MG63 (cell line): ENCODE measurements around the gene CBX3. TPM values are rescaled to one million over a fixed set of nuclear protein-coding genes. Genes with fewer than 3 reads are reported as not detected.
"Not testable (repeated sequence)": the region's sequence is repeated elsewhere in the genome, so short reads cannot be mapped to it uniquely, and the experiment has no call there.

Source experiments
- DNase-seq: peaks from one replicate; pipeline ENCODE4 v3.0.0-alpha.2; 2020
- H3K27me3 ChIP-seq: fragments of 250-450 bp; sonication (Bioruptor Pico); 2 replicates; pipeline ENCODE4 v1.5.1; 2020; ENCODE audit warnings: mild to moderate bottlenecking, moderate library complexity
- H3K36me3 ChIP-seq: fragments of 250-450 bp; sonication (Bioruptor Pico); 2 replicates; pipeline ENCODE4 v1.5.1; 2020; ENCODE audit warnings: mild to moderate bottlenecking, moderate library complexity
- H3K4me3 ChIP-seq: fragments of 250-450 bp; sonication (Bioruptor Pico); 2 replicates; pipeline ENCODE4 v1.5.1; 2020; ENCODE audit warnings: mild to moderate bottlenecking, moderate library complexity
- H3K9me3 ChIP-seq: fragments of 250-450 bp; sonication (Bioruptor Pico); 2 replicates; pipeline ENCODE4 v1.5.1; 2020; ENCODE audit warnings: mild to moderate bottlenecking, moderate library complexity
- total RNA-seq: library from RNA; depleted of rRNA; stranded (reverse); fragments of >200 nt; shearing (Covaris generic); gene quantifications from 2 replicates; pipeline ENCODE4 v1.2.3, GENCODE V29; 2014; ENCODE audit warnings: low replicate concordance; rRNA removed

CBX3 gene
- total RNA-seq = 293 and 407 TPM in 2 replicates

DNA sequence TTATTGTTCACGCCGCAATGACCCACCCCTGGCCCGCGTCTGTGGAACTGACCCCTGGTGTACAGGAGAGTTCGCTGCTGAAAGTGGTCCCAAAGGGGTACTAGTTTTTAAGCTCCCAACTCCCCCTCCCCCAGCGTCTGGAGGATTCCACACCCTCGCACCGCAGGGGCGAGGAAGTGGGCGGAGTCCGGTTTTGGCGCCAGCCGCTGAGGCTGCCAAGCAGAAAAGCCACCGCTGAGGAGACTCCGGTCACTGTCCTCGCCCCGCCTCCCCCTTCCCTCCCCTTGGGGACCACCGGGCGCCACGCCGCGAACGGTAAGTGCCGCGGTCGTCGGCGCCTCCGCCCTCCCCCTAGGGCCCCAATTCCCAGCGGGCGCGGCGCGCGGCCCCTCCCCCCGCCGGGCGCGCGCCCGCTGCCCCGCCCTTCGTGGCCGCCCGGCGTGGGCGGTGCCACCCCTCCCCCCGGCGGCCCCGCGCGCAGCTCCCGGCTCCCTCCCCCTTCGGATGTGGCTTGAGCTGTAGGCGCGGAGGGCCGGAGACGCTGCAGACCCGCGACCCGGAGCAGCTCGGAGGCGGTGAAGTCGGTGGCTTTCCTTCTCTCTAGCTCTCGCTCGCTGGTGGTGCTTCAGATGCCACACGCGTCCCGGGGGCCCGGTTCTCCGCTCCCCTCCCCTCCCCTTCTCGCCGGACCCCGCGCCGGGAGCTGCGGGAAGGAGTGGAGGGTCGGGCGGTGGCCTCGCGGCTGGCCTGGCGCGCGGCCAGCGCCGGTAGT is at the start of gene CBX3:
Gene CBX3 (plus strand): TSS at position 499 of the 772 bp plus-strand sequence. CDS start 1,254 bp downstream, outside the sequence.
- peak within 1 kb of the TSS; percentile 99 for H3K4me3 ChIP-seq
- H3K36me3 ChIP-seq = peaks cover 80% of the 10 kb centered on the region
- DNase-seq = peak; percentile 94
- H3K27me3 ChIP-seq = no peaks in the 10 kb centered on the region
- H3K9me3 ChIP-seq = no peaks in the 10 kb centered on the region

DNA sequence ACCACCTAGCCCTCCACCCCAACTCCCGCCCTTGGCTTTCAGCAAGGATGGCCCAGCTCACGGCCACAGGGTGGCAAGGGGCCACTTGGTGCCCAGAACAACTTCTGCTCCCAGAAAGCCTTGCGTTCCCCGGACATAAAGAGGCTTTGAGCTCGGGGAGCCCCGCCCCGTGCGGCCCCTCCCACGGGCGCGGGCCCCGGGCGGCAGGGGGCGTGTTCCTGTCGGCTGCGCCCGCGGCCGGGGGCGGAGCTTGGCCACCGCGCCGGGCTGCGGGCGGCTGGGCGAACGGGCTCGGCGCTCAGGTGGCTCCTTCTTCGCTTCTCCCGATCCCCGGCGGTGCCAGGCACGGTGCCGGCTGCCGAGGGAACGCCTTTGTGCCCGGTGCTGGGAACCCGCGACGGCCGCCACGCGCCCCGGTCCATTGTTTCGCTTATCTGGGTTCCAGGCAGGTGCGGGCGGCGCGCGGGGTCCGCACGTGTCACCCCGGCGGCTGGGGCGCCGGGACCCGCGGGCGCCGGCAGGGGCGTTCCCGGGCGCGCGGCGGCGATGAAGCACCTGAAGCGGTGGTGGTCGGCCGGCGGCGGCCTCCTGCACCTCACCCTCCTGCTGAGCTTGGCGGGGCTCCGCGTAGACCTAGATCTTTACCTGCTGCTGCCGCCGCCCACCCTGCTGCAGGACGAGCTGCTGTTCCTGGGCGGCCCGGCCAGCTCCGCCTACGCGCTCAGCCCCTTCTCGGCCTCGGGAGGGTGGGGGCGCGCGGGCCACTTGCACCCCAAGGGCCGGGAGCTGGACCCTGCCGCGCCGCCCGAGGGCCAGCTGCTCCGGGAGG is 49.4 kb upstream of the CBX3 start, which contains the start of gene NFE2L3:
Gene NFE2L3 (plus strand): TSS at position 246 of the 829 bp plus-strand sequence. CDS start 301 bp downstream, at position 547.
- Histone ChIP-seq H3K27me3 (0 out of 2 replicates have a peak, but pooled peaks cover 5% of the 10 kb centered on the region), H3K9me3 (no peaks in the 10 kb centered on the region), H3K4me3 (peak within 1 kb of the TSS; percentile 45), H3K36me3 (no peaks in the 10 kb centered on the region)
- peak; percentile 77 for DNase-seq

DNA sequence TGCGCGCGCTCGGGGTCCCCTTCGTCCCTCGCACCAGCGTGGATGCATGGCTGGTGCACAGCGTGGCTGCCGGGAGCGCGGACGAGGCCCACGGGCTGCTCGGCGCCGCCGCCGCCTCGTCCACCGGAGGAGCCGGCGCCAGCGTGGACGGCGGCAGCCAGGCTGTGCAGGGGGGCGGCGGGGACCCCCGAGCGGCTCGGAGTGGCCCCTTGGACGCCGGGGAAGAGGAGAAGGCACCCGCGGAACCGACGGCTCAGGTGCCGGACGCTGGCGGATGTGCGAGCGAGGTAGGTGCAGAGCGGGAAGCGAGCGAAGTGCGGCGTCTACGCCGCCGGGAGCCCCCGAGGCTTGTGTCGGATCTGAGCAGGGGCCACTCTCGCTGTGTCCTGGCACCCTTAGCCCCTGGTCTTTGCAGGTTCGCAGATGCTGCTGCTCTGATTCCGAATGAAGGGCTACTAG is 48.7 kb upstream of the CBX3 start:
- DNase-seq, H3K9me3 ChIP-seq, H3K36me3 ChIP-seq, H3K27me3 ChIP-seq: not testable (repeated sequence)
- H3K4me3 ChIP-seq = peak overlapping the region; percentile 45

DNA sequence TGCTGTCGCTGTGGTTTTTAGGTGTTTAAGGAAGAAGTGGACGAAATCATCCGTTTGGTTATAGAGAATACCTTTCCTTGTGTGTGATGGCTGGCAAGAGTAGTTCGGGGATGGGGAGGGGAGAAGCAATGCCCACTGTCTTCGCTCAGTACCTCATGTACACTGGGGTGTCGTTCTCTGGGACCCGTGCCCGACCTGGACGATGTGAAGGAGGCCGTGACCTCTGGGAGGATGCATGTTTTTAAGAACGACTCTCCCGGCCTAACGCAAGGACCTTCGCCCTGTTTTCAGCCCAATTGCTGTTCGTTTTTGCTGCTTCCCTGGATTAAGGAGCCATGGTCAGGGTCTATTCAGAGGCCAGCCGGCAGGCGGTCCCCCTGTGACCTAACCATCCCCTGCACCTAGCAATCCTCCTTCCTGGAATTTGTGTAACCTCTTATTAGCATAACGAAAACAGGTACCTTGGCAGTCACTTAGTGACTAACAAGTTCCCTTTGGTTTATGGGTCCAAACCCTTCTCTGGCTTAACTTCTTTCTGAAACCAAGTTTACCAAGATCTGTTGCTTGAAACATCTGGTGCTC is 48.2 kb upstream of the CBX3 start:
- peak overlapping the region; percentile 45; the same call in 1 of the 2 replicates for H3K4me3 ChIP-seq

DNA sequence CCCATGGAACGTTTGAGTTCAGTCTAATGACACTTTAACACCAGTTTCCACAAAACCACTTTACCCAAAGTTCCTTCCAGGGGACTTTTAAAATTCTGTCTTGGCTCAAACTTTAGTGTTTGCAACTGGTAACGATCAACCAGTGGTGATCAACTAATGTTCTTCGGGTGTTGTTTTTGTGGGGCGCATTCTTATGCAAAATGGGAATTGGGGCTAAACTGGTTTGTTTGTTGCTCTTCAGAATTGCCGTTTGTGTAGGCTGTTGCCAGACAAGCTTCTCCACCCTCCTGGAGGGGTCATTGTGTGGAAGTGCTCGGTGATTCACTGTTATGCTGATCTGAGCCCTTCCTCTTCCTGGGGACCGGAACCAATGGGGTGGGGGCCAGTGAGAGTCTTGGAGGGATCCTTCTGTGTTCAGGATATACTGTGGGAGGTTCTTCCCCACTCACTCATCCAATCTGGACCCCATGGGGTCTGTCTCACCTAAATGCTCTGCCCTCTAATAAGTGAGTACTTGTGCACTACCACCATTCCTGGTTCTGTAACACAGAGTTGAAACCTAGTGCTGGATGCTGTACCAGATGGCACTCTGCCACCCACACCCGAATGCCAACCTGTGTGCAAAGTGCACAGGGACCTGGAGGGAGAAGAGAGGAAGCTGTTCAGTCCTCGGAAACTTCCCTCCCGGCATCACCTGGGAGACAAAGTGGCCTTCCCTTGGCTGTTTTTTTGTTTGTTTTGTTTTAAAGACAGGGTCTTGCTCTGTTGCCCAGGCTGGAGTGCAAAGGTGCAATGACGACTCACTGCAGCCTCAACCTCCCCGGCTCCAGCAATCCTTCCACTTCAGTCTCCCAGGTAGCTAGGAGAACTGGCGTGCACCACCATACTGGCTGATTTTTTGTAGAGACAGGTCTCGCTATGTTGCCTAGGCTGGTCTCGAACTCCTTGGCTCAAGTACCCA is 47.4 kb upstream of the CBX3 start:
- no peaks in the 10 kb centered on the region for H3K36me3 ChIP-seq
- DNase-seq = peak; percentile 53
- H3K4me3 ChIP-seq = no peak overlapping the region
- 0 out of 2 replicates have a peak, but pooled peaks cover 5% of the 10 kb centered on the region for H3K27me3 ChIP-seq
- H3K9me3 ChIP-seq = no peaks in the 10 kb centered on the region

More for the DNA sequence above, 48.2 kb upstream of the CBX3 start:
- H3K27me3 ChIP-seq = 0 out of 2 replicates have a peak, but pooled peaks cover 5% of the 10 kb centered on the region
- no peaks in the 10 kb centered on the region for H3K36me3 ChIP-seq
- H3K9me3 ChIP-seq = no peaks in the 10 kb centered on the region
- DNase-seq = no peak

DNA sequence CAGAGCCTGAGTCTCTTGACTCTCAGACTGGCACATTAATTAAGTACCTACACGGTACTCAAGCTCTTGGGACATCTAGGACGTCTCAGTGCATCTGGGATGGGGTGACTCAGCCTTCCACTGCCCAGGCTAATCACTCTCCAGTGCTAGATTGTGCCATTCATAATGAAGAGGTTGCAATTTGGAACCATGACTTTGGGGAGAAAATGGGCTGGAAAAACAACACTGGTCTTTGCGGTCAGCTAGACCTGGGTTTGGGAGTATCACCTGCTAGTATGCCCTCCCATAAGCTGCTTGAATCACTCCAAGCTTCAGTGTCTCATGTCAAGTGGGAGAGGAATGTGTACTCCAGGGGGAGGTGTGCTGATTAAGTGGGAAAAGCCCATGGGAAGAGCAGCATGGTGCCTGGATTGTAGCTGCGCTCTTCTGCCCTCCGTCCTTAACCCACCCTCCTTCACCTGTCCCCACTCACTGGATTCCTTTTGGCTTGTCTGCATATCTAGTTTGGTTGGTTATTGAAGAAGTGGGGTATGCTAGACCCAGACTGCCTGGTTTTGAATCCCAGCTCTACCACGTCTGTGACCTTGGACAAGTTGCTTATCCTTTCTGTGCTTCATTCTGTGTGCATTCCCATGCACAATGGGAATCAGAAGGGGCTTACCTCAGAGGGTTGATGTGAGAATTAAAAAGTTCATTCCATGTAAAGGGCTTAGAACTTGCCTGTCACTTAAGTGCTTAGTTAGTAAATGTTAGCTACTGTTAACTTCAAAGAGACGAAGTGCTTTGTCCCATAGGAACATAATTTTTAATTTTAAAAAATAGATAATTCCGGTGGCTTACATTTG is 45.8 kb upstream of the CBX3 start:
- H3K36me3 ChIP-seq = no peaks in the 10 kb centered on the region
- peak overlapping the region; percentile 10 for H3K4me3 ChIP-seq
- H3K27me3 ChIP-seq = no peaks in the 10 kb centered on the region
- H3K9me3 ChIP-seq = no peaks in the 10 kb centered on the region
- peak; percentile 37 for DNase-seq

DNA sequence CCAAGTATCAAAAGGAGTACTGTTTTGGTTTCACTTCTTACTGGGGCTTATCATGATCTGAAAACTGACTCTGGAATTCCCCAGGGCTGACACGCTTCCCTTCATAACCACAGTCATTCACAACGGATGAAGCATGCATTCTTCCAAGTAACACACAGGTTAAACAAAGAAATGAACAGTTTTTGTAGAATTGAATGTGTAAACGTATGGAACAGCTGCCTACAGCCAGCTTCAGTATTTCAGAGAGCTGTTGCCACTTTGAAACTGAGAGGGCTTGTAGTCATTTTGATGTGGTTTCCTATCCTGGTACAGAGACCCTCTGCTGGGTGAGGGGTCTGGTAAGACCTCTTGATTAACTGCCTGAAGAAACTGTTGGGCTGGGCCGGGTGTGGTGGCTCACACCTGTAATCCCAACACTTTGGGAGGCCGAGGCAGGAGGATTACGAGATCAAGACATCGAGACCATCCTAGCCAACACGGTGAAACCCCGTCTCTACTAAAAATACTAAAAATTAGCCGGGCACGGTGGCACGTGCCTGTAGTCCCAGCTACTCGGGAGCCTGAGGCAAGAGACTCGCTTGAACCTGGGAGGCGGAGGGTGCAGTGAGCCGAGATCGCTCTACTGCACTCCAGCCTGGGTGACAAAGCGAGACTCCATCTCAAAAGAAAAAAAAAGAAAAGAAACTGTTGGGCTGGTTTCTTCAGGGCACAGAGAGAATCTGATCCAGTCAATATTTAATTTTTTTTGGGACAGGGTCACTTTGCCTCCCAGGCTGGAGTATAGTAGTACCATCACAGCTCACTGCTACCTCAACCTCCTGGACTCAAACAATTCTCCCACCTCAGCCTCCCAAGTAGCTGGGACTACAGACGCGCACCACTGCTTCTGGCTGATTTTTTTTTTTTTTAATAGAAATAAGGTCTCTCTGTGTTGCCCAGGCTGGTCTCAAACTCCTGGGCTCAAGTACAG is 44.8 kb upstream of the CBX3 start:
- no peaks in the 10 kb centered on the region for H3K27me3 ChIP-seq
- peak overlapping the region; percentile 10 for H3K4me3 ChIP-seq
- no peaks in the 10 kb centered on the region for H3K9me3 ChIP-seq
- DNase-seq = peak; percentile 71
- H3K36me3 ChIP-seq = no peaks in the 10 kb centered on the region

DNA sequence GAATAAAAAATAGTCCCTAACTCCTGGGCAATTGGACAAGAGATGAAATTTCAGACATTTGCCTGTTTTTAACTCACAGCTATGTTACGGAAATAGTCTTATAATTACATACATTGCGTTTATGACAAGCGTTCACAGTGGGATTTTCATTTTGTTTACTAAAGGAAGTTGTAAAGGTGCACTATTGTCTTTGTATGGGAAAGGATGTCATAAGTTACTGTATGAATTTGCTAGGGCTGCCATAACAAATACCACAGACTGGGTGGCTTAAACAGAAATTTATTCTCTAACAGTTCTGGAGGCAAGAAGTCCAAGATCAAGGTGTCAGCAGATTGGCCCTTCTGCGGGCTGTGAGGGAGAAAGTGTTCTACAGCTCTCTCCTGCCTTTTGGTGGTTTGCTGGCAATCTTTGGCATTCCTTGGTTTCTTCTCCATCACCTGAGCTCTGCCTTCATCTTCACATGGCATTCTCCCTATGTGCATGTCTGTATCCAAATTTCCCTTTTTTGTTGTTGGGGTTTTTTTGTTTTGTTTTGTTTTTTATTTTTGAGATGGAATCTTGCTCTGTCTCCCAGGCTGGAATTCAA is 43.9 kb upstream of the CBX3 start:
- H3K9me3 ChIP-seq = no peaks in the 10 kb centered on the region
- H3K4me3 ChIP-seq = no peak overlapping the region
- H3K27me3 ChIP-seq = no peaks in the 10 kb centered on the region
- DNase-seq = no peak
- H3K36me3 ChIP-seq = no peaks in the 10 kb centered on the region

DNA sequence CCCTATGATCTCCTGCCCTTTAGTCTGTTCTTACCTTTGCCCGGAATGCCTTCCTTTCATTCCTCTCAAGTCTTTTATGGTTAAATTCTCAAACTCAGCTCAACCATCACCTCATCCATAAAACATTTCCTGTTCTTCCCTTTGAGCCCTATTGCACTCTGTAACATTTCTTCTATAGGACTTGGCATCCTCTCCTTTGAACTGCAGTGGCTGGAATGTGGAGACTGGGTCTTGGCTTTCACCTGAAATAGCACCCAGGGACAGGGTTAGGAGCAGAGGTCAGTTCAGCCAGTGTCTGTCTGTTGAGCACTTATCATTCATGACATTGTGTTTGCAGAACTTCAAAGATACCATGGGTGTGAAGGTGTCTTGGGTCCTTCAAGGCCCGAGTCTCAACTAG is 42.3 kb upstream of the CBX3 start:
- Histone ChIP-seq H3K27me3 (no peaks in the 10 kb centered on the region), H3K9me3 (no peaks in the 10 kb centered on the region), H3K36me3 (no peaks in the 10 kb centered on the region), H3K4me3 (no peak overlapping the region)
- DNase-seq = no peak

DNA sequence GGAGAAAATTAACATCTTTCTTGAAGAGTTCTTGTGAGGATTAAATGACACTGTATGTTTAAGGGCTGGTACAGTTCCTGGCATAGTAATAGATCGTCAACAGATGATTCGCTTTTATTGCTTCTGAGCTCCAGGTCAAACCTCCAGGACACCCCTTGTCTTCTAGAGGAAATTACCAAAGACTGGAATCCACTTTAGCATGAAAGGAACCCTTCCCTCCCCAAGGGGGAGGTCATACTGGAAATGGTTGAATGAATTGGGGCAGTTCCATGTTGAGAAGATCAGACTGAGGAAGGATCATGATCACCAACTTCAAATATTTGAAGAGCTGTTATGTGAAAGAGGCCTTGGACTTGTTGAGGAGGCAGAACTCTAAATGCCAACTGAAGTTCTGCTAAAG is 40.6 kb upstream of the CBX3 start:
- H3K4me3 ChIP-seq = no peak overlapping the region
- no peaks in the 10 kb centered on the region for H3K36me3 ChIP-seq
- no peak for DNase-seq
- no peaks in the 10 kb centered on the region for H3K27me3 ChIP-seq
- H3K9me3 ChIP-seq = no peaks in the 10 kb centered on the region

DNA sequence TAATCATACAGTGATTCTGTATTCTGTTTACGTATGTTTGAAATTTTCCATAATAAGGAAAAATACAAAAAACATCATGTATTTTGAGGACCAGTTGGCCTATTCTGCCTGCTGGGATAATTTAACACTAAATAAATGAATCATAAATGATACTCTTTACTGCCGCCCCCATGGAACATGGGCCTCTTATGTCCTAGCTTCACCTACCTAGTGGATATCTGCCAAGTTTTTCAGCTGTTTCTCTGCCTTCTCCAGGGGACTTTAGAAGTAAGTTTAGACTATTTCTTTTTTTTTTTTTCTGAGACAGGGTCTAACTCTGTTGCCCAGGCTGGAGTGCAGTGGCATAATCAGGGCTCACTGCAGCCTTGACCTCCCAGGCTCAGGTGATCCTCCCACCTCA is 39.1 kb upstream of the CBX3 start:
- no peaks in the 10 kb centered on the region for H3K9me3 ChIP-seq
- H3K4me3 ChIP-seq = no peak overlapping the region
- no peaks in the 10 kb centered on the region for H3K27me3 ChIP-seq
- no peak for DNase-seq
- H3K36me3 ChIP-seq = no peaks in the 10 kb centered on the region; the same call in 1 of the 2 replicates

DNA sequence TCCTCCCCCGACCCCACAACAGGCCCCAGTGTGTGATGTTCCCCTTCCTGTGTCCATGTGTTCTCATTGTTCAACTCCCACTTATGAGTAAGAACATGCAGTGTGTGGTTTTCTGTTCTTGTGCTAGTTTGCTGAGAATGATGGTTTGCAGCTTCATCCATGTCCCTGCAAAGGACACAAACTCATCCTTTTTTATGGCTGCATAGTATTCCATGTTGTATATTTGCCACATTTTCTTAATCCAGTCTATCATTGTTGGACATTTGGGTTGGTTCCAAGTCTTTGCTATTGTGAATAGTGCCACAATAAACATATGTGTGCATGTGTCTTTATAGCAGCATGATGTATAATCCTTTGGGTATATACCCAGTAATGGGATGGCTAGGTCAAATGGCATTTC is 37.7 kb upstream of the CBX3 start:
- H3K4me3 ChIP-seq, H3K9me3 ChIP-seq, DNase-seq, H3K36me3 ChIP-seq, H3K27me3 ChIP-seq: not testable (repeated sequence)

DNA sequence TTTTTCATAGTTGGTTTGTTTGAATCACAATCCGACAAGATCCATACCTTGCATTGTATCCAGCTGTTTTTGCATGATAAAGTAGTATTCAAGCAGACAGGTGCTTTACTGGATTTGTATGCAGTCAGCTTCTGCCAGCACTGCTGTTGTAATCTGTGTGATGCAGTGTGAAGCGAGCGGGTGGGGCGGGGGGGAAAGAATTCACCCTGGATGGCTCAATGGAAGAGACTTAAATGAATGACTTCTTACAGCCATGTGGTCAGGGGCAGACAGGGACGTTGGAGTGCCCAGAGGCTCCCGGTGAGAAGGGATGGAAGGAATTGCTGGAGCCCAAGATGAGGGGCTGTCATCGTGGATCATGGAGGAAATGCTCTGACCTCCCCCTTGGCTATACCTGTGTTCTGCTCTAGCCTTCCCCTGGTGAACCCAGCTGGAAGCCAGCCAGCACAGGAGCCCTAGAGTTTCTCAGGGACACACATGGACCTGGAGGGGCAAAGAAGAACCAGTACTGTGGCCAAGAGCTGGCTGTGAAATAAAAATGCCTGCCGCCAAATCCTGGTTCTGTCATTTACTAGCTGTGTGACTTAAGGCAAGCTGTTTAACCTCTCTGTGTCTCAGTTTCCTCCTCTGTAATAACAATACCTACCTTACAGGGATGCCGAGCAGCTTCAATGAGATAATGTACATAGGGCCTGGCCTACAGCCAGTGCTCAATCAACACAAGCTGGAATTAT is 35.4 kb upstream of the CBX3 start:
- Histone ChIP-seq H3K9me3 (no peaks in the 10 kb centered on the region), H3K36me3 (peaks cover 2% of the 10 kb centered on the region; the same call in 1 of the 2 replicates), H3K27me3 (no peaks in the 10 kb centered on the region), H3K4me3 (no peak overlapping the region)
- no peak for DNase-seq
